H1 (cell line): ENCODE data around the gene INTS1. TPM values are rescaled to one million over a fixed set of nuclear protein-coding genes. Genes with fewer than 3 reads are reported as not detected.

Experiments used
- CTCF ChIA-PET: fragments of 300-600 bp; sonication (Branson Sonifier 250); formaldehyde crosslinking; loops from one replicate; lab custom pipeline; 2021; ENCODE audit not compliant: partially characterized antibody; lab: Charles Lee
- POLR2A ChIA-PET: fragments of 300-600 bp; sonication (Branson Sonifier 250); formaldehyde crosslinking; loops from one replicate; lab custom pipeline; 2021; ENCODE audit warnings: inconsistent platforms; ENCODE audit not compliant: partially characterized antibody; lab: Charles Lee
- DNase-seq, 2 experiments: peaks; one replicate each; pipeline versions ENCODE4 v3.0.0 to v3.0.0-alpha.2; 2010 to 2022; ENCODE audit warnings: low spot score in 2 of 2, low read depth in 1 of 2, mixed read lengths in 1 of 2
- FAIRE-seq: peaks from 2 replicates; lab custom pipeline; 2011; peaks lifted over from hg19 to GRCh38; lab: Jason Lieb, UNC
- H2AFZ ChIP-seq: 2 replicates; pipeline ENCODE4 v1.8.1; 2012; ENCODE audit warnings: low read length, inconsistent platforms
- H2AK5ac ChIP-seq: 2 replicates; pipeline ENCODE4 v1.6.1; 2013; ENCODE audit warnings: low read depth, low read length
- H2BK120ac ChIP-seq: replicated peaks from 2 replicates; pipeline ENCODE3; 2013; ENCODE audit warnings: low read depth, low read length, inconsistent platforms
- H2BK12ac ChIP-seq: 2 replicates; pipeline ENCODE4 v1.6.1; 2013; ENCODE audit warnings: low read depth, low read length
- H2BK15ac ChIP-seq: 2 replicates; pipeline ENCODE4 v1.6.1; 2013; ENCODE audit warnings: low read length
- H2BK20ac ChIP-seq: 2 replicates; pipeline ENCODE4 v1.6.1; 2013; ENCODE audit warnings: low read length
- H2BK5ac ChIP-seq: 2 replicates; pipeline ENCODE4 v1.6.1; 2013; ENCODE audit warnings: low read depth, low read length
- H3K14ac ChIP-seq: 2 replicates; pipeline ENCODE4 v1.6.1; 2013; ENCODE audit warnings: inconsistent platforms; ENCODE audit not compliant: insufficient read length
- H3K18ac ChIP-seq: 2 replicates; pipeline ENCODE4 v1.6.1; 2013; ENCODE audit warnings: low read length; ENCODE audit errors: extremely low read depth
- H3K23ac ChIP-seq: 2 replicates; pipeline ENCODE4 v1.6.1; 2013; ENCODE audit warnings: inconsistent platforms; ENCODE audit not compliant: insufficient read length
- H3K23me2 ChIP-seq: 2 replicates; pipeline ENCODE4 v1.6.1; 2013; ENCODE audit warnings: low read depth, low read length
- H3K27ac ChIP-seq: 2 replicates; pipeline ENCODE4 v1.6.1; 2011; ENCODE audit warnings: low read depth, low read length, inconsistent platforms
- H3K27me3 ChIP-seq, 4 experiments: replicated peaks in 1 of 4; 1 replicate in 1 of 4; 2 replicates in 3 of 4; pipeline versions ENCODE4 v1.6.1 to v1.8.1; 2011 to 2013; ENCODE audit warnings: low read length in 3 of 4, mild to moderate bottlenecking in 3 of 4, inconsistent platforms in 2 of 4, mixed read lengths in 2 of 4, moderate library complexity in 1 of 4; ENCODE audit not compliant: control insufficient read depth in 3 of 4, insufficient read depth in 3 of 4; ENCODE audit errors: extremely low read depth in 1 of 4
- H3K36me3 ChIP-seq, 4 experiments: 2 replicates each; pipeline versions ENCODE4 v1.6.1 to v1.8.1; 2011 to 2013; ENCODE audit warnings: mild to moderate bottlenecking in 4 of 4, low read length in 3 of 4, moderate library complexity in 2 of 4, control low read depth in 1 of 4, inconsistent platforms in 1 of 4; ENCODE audit not compliant: insufficient read depth in 4 of 4, control insufficient read depth in 2 of 4
- H3K4ac ChIP-seq: replicated peaks from 2 replicates; pipeline ENCODE3; 2013; ENCODE audit warnings: low read length, low read depth, mixed read lengths, inconsistent platforms; ENCODE audit not compliant: insufficient read length
- H3K4me1 ChIP-seq, 4 experiments: replicated peaks in 1 of 4; 1 replicate in 1 of 4; 2 replicates in 3 of 4; pipeline versions ENCODE4 v1.6.1 to v1.8.1; 2011 to 2013; ENCODE audit warnings: low read length in 3 of 4, inconsistent platforms in 2 of 4, mixed read lengths in 1 of 4; ENCODE audit not compliant: insufficient read depth in 4 of 4, control insufficient read depth in 3 of 4
- H3K4me2 ChIP-seq, 2 experiments: 2 replicates each; pipeline versions ENCODE4 v1.6.1 to v1.8.1; 2011 to 2013; ENCODE audit warnings: low read depth in 2 of 2, low read length in 2 of 2, control low read depth in 1 of 2, inconsistent platforms in 1 of 2, mild to moderate bottlenecking in 1 of 2; ENCODE audit not compliant: insufficient read depth in 1 of 2
- H3K4me3 ChIP-seq, 4 experiments: fragments of 200-600, 300-600 bp in 1 of 4; sonication (generic), shearing (Covaris generic), sonication (Bioruptor Twin) in 1 of 4; 2 replicates each; pipeline versions ENCODE4 v1.5.1 to v1.8.1; 2011 to 2016; ENCODE audit warnings: low read length in 4 of 4, low read depth in 3 of 4, control low read depth in 2 of 4, inconsistent platforms in 2 of 4, mild to moderate bottlenecking in 2 of 4, mixed read lengths in 1 of 4, moderate library complexity in 1 of 4; ENCODE audit not compliant: insufficient read depth in 2 of 4; ENCODE audit errors: extremely low read depth in 1 of 4
- H3K56ac ChIP-seq: replicated peaks from 2 replicates; pipeline ENCODE3; 2013; ENCODE audit warnings: low read depth, mild to moderate bottlenecking, mixed read lengths, low read length, inconsistent platforms; ENCODE audit not compliant: insufficient read length
- H3K79me1 ChIP-seq: 2 replicates; pipeline ENCODE4 v1.6.1; 2013; ENCODE audit warnings: low read depth, low read length, control low read depth
- H3K79me2 ChIP-seq, 2 experiments: 2 replicates each; pipeline versions ENCODE4 v1.6.1 to v1.8.1; 2012 to 2013; ENCODE audit warnings: low read length in 2 of 2, mild to moderate bottlenecking in 2 of 2, inconsistent platforms in 1 of 2; ENCODE audit not compliant: insufficient read depth in 2 of 2, control insufficient read depth in 1 of 2
- H3K9ac ChIP-seq, 4 experiments: replicated peaks in 1 of 4; 1 replicate in 1 of 4; 2 replicates in 3 of 4; pipeline versions ENCODE4 v1.6.1 to v1.8.1; 2011 to 2013; ENCODE audit warnings: low read depth in 3 of 4, low read length in 3 of 4, control low read depth in 2 of 4, mild to moderate bottlenecking in 2 of 4, moderate library complexity in 2 of 4, inconsistent platforms in 1 of 4; ENCODE audit errors: extremely low read depth in 1 of 4
- H3K9me3 ChIP-seq, 2 experiments: 2 replicates each; pipeline versions ENCODE4 v1.6.1 to v1.8.1; 2012 to 2013; ENCODE audit warnings: mild to moderate bottlenecking in 2 of 2, moderate library complexity in 2 of 2, control low read depth in 1 of 2, inconsistent platforms in 1 of 2, low read depth in 1 of 2, low read length in 1 of 2, mixed read lengths in 1 of 2; ENCODE audit not compliant: insufficient read depth in 2 of 2
- H4K20me1 ChIP-seq, 2 experiments: replicated peaks in 1 of 2; 2 replicates each; pipeline versions ENCODE3 to v1.8.1; 2011 to 2013; ENCODE audit warnings: inconsistent platforms in 2 of 2, low read length in 2 of 2, mild to moderate bottlenecking in 1 of 2; ENCODE audit not compliant: insufficient read depth in 2 of 2, control insufficient read depth in 1 of 2
- H4K5ac ChIP-seq: 2 replicates; pipeline ENCODE4 v1.6.1; 2013; ENCODE audit warnings: low read length, low read depth, mixed read lengths, inconsistent platforms; ENCODE audit not compliant: insufficient read length
- H4K8ac ChIP-seq: 2 replicates; pipeline ENCODE4 v1.8.0; 2013; ENCODE audit warnings: mild to moderate bottlenecking, moderate library complexity, low read length, inconsistent platforms; ENCODE audit not compliant: insufficient read depth; ENCODE audit errors: extremely low read depth
- H4K91ac ChIP-seq: replicated peaks from 2 replicates; pipeline ENCODE3; 2013; ENCODE audit warnings: low read length, mixed read lengths, inconsistent platforms; ENCODE audit not compliant: insufficient read length
- CBX8 ChIP-seq: fragments of 300-800, 300-1000 bp; sonication (generic); IDR thresholded peaks from 2 replicates; pipeline ENCODE4 v1.7.1; 2016; ENCODE audit warnings: low read depth, low read length, borderline replicate concordance
- RAD21 ChIP-seq, 2 experiments: IDR thresholded peaks in 1 of 2; conservative IDR thresholded peaks in 1 of 2; 2 replicates each; pipeline ENCODE4 v1.6.1; 2011; ENCODE audit warnings: low read depth in 2 of 2, low read length in 2 of 2, improper control_type of control experiment in 1 of 2, inconsistent platforms in 1 of 2, mild to moderate bottlenecking in 1 of 2, moderate library complexity in 1 of 2
- WGBS, 2 experiments: shearing (Covaris generic) in 1 of 2; methylation state at CpG; one replicate each; pipeline versions ENCODE4 v1.1.6 to v1.1.7; 2013 to 2015; ENCODE audit warnings: low lambda C conversion rate in 2 of 2, mixed read lengths in 2 of 2, inconsistent platforms in 1 of 2, low coverage in 1 of 2, missing lambda C conversion rate in 1 of 2; ENCODE audit not compliant: insufficient replicate concordance in 2 of 2, insufficient coverage in 1 of 2, insufficient read length in 1 of 2; ENCODE audit errors: extremely low coverage in 1 of 2, missing lambda C conversion rate in 1 of 2; 5-methylcytosine and 5-hydroxymethylcytosine counted together
- polyA plus RNA-seq, 7 experiments: library from polyadenylated mRNA; depleted of rRNA in 3 of 7; stranded (reverse) in 5 of 7; unstranded in 2 of 7; fragments of >200 nt in 5 of 7; fragments of 200-250 nt in 2 of 7; gene quantifications; 1 replicate in 5 of 7; 2 replicates in 1 of 7; 4 replicates in 1 of 7; pipeline versions ENCODE4 v1.2.1 to v1.2.3, GENCODE V29; 2011 to 2013; ENCODE audit warnings: missing spikeins in 2 of 7, mixed read lengths in 2 of 7
- total RNA-seq: library from RNA; stranded (reverse); fragmentation: NEBNext Ultra II Directional; extraction: Animal tissue kit (Norgen Biotek cat#: 25700); gene quantifications from 2 replicates; pipeline ENCODE4 v1.2.1, GENCODE V29; 2021

INTS1 gene
- total and polyA plus RNA-seq, 2 of the 8 experiments (the other 6 are each of a cell fraction or from before 2014, with no cell fraction given) = 76.9 to 104 TPM

DNA sequence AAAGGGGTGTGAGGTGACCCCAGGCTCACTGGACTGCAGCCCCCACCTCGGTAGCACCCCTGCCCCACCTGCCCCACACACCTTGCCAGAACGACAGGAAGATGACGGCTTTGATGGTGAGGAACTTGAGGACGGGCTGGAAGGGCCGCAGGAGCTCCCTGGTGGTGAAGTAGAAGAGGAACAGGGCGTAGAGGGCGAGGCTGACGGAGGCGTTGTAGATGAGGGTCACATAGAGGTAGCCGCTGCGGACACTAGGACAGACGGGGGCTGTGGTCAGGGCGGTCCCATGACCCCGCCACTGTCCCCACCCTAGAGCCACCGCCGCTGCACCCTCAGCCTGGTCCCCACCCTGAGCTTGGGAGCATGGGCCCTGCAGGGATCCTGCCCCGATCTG is 44.2 kb upstream of the INTS1 start:
- Histone ChIP-seq H2BK5ac (0 out of 2 replicates have a peak overlapping the region, but pooled peaks have one; percentile 21), H2BK20ac (no peak overlapping the region), H4K8ac (no peak overlapping the region), H4K91ac (no peak overlapping the region), H3K14ac (no peak overlapping the region), H3K4me1 (no peaks in the 10 kb centered on the region), H2BK120ac (no peak overlapping the region), H3K4ac (no peak overlapping the region), H4K5ac (no peak overlapping the region), H3K27ac (no peak overlapping the region), H3K9me3 (no peaks in the 10 kb centered on the region), H2BK15ac (no peak overlapping the region), H3K18ac (no peak overlapping the region), H3K36me3 (no peaks in the 10 kb centered on the region), H3K79me2 (no peaks in the 10 kb centered on the region), H3K23me2 (no peaks in the 10 kb centered on the region), H3K27me3 (no peaks in the 10 kb centered on the region), H2AK5ac (no peak overlapping the region), H3K9ac (no peak overlapping the region), H3K4me3 (no peak overlapping the region), H3K4me2 (no peak overlapping the region), H2BK12ac (no peak overlapping the region), H3K79me1 (no peaks in the 10 kb centered on the region), H3K23ac (no peak overlapping the region), H3K56ac (no peak overlapping the region), H2AFZ (no peak overlapping the region), H4K20me1 (peaks cover 0 to 3% of the 10 kb centered on the region in 2 experiments)
- ChIA-PET POLR2A (interaction anchor here (1.4 kb wide), 1 partner anchor 73 kb away, joined by 3 read pairs; no protein-coding TSS in a partner anchor), CTCF (interaction anchor here (0.6 to 1.7 kb wide), 8 partner anchors 10 to 210 kb away, joined by 3 to 12 read pairs (median 4); no protein-coding TSS in a partner anchor)
- WGBS, 2 experiments = 89% methylated on average over 9 of the region's 17 CpGs; no CpG with 5 or more reads in 1 of the 2 experiments
- TF ChIP-seq RAD21 (IDR thresholded peaks at IDR 0.05 in 1 of 2, conservative IDR thresholded peaks at IDR 0.05 in 1 of 2; ENCODE audit: low read depth in 2 of 2, low read length in 2 of 2) (peak; percentile 27 to 29; a peak in 3 of 4 replicates), CBX8 (no peak)
- FAIRE-seq (no peak), DNase-seq (no peak)
